Right ventricle myocardium superior (tissue), 1 donor: ENCODE data around the gene TMIGD2. TPM values are rescaled to one million over a fixed set of nuclear protein-coding genes. Genes with fewer than 3 reads are reported as not detected.
"Not testable (repeated sequence)": the region's sequence is repeated elsewhere in the genome, so short reads cannot be mapped to it uniquely, and the experiment has no call there.

Experiments used
- ATAC-seq: fragments of 200-7000 bp; cut with Tn5 transposase; one replicate; pipeline ENCODE4 v1.9.1; 2020; ENCODE audit warnings: mild to moderate bottlenecking; ENCODE audit not compliant: poor library complexity
- DNase-seq: peaks from one replicate; pipeline ENCODE4 v3.0.0-alpha.2; 2020
- intact Hi-C: fragments of 100-400 bp; cut with DNase I; formaldehyde crosslinking; loops from one replicate; pipeline ENCODE4 v1.11.2; 2022
- total RNA-seq: library from RNA; stranded (reverse); fragmentation: NEBNext Ultra II Directional; extraction: Animal tissue kit (Norgen Biotek cat#: 25700); gene quantifications from one replicate; pipeline ENCODE4 v1.2.1, GENCODE V29; 2021
- donor health status: DM: no; HTN: yes; CAD: no; lungs with severe emphysema.

The TMIGD2 gene
- total RNA-seq, 1 donor from 2014 or later = 0.24 TPM

- no peak for DNase-seq
- ATAC-seq = no peak
- intact Hi-C loops = no loop called here
Observed at GRCh38 chr19:4301590-4302242, 473 bp downstream of the TMIGD2 start.

DNA sequence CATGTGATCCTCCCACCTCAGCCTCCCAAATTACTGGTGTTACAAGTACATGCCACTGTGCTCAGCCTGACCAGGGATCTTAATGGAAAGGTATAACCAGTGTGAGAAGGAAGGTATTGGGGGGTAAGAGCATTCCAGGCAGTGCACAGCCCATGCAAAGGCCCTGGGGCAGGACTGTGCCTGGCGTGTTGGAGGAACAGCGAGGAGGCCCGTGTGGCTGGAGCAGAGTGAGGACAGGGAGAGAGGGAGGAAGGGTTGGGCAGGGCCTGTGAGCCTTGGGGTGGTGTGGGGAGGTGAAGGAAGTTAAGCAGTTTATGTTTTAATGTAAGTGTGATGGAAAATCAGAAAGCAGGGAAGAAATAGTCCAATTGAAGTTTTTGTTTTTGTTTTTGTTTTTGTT lies 1.6 kb downstream of the TMIGD2 start:
- intact Hi-C loops = no loop called here
- DNase-seq (no peak), ATAC-seq (no peak)

DNA sequence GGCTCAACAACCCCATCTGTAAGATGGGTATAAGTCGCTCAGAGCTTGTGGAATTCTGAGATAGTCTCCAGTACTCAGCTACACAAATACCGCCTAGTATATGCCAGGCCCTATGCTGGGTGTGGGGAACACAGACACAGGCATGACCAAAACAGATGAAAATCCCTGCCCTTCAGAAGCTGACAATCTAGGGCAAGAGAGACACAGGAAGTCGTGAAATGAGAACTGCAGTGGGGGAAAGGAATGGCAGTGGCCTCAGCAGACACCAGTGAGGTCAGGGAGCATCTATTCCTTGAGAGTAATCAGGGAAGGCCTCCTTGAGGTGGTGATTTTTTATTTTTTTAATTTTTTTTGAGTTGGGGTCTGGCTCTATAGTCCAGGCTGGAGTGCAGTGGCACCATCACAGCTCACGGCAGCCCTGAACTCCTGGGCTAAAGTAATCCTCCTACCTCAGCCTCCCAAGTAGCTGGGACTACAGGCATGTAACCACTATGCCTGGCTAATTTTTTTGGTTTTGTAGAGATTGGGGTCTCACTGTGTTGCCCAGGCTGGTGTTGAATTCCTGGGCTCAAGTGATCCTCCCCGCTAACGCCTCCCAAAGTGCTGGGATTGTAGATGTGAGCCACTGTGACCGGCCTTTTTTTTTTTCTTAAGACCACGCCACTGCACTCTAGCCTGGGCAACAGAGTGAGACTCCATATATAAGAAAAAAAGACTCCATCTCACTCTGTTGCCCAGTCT lies 3.2 kb downstream of the TMIGD2 start:
- ATAC-seq = no peak
- intact Hi-C loops = no loop called here
- no peak for DNase-seq

DNA sequence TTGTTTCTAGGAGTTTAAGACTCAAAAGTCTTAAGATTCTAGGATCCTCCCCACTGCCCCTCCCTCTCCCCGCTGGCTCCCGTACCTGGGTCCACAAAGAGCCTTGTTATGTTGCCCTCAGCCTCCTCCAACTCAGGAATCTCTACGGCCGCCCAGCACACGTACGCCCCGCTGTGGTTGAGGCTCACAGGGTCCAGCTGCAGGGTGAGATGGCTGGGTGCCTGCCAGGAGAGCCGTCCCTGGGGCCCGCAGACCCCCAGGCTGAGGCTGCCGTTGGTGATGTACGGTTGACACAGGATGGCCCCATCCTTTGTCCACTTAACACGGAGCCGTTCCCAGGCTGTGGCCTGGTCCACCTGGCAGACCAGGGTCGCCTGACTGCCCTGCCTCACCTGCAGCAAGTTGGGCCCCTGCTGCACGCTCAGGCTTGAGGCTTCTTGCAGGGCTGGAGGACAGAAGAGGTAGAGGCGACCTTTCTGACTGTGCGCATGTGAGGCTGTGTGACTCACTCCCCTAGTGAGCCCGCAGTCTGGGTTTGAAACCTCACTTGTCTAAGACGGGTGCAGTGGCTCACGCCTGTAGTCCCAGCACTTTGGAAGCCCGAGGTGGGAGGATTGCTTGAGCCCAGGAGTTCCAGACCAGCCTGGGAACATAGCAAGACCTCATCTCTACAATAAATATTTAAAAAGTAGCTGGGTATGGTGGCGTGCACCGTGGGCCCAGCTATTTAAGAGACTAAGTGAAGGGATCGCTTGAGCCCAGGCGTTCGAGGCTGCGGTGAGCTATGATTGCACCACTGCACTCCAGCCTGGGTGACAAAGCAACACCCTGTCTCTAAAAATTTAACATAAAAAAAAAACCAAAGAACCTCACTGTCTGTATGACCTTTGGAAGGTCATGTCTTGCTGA lies 4.0 kb downstream of the TMIGD2 start:
- intact Hi-C loops = no loop called here
- no peak for ATAC-seq

GRCh38 chr19:4295972-4296771 lies 6.0 kb downstream of the TMIGD2 start:
- ATAC-seq = no peak
- intact Hi-C loops = no loop called here
- DNase-seq = no peak

More for the DNA sequence above, 4.0 kb downstream of the TMIGD2 start:
- DNase-seq = no peak

- ATAC-seq (no peak), DNase-seq (no peak)
- intact Hi-C loops = no loop called here
Observed at GRCh38 chr19:4294389-4294788, 7.8 kb downstream of the TMIGD2 start.

DNA sequence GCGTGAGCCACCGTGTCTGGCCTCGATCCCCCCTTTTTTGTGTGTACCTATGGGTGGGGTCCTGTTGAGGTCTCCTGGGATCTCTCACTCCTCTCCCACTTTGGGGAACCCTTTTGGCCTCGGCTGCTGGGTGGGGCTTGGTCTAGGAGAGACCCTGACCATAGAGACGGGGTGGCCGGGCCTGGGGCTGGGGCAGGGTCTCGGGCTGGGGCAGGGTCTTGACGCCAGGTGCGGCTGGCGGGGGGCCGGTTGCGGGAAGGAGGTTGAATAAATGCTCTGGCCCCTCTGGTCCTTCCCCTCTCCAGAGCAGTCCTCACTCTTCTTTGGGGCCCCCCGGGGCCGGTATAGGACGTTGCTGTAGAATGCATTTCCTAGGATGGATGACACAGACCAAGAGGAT lies 9.7 kb downstream of the TMIGD2 start:
- intact Hi-C loops = no loop called here
- DNase-seq = no peak
- ATAC-seq = no peak

- no peak for DNase-seq
- intact Hi-C loops = no loop called here
- ATAC-seq = no peak
Observed at GRCh38 chr19:4291184-4291732, 10.9 kb downstream of the TMIGD2 start.

DNA sequence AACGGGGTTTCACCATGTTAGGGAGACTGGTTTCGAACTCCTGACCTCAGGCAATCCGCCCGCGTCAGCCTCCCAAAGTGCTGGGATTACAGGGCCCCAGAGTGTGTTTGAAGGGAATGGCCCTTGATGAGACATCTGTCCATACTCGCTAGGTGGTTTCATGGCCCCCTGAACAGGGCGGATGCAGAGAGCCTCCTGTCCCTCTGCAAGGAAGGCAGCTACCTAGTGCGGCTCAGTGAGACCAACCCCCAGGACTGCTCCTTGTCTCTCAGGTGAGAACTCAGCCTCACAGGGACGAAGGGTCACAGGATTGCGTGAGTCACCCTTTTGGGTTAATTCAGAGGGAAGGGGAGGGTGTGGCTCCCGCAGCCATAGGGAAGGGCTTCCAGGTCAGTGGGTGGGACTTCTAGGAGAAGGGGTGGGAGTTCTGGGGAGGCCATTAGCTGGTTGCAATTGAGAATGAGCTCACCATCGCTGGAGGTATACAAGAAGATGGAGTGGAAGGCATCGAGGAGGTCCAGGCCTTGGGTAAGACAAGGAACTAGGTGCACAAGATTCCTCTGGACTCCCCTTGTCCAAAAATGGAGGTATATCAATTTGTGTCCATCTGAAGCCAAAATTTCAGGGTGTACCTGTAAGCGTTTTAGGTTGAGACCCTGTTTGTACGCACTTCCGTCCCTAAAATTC lies 14.0 kb downstream of the TMIGD2 start:
- intact Hi-C loops = no loop called here
- no peak for ATAC-seq
- no peak for DNase-seq

GRCh38 chr19:4286141-4286540 lies 16.0 kb downstream of the TMIGD2 start:
- intact Hi-C loops, ATAC-seq, DNase-seq: not testable (repeated sequence)

DNA sequence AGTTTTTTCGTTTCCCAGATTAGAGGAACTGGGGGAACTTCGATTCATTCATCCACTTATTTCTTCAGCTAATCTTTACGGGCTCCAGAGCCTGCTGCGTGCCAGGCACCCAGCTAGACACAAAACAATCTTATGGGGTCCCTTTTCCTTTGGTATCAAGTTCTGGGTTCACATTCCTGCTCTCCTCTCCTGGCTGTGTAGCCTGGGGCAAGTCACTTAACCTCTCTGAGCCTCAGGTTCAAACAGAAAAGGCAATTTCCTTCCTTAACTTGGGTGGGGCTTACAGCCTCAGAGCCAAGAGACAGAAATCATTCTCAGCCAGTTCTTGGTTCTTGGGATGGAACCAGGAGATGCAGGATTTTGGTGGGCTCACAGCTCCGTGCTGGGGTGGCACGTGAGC lies 17.2 kb downstream of the TMIGD2 start:
- no peak for DNase-seq
- intact Hi-C loops = no loop called here
- no peak for ATAC-seq

DNA sequence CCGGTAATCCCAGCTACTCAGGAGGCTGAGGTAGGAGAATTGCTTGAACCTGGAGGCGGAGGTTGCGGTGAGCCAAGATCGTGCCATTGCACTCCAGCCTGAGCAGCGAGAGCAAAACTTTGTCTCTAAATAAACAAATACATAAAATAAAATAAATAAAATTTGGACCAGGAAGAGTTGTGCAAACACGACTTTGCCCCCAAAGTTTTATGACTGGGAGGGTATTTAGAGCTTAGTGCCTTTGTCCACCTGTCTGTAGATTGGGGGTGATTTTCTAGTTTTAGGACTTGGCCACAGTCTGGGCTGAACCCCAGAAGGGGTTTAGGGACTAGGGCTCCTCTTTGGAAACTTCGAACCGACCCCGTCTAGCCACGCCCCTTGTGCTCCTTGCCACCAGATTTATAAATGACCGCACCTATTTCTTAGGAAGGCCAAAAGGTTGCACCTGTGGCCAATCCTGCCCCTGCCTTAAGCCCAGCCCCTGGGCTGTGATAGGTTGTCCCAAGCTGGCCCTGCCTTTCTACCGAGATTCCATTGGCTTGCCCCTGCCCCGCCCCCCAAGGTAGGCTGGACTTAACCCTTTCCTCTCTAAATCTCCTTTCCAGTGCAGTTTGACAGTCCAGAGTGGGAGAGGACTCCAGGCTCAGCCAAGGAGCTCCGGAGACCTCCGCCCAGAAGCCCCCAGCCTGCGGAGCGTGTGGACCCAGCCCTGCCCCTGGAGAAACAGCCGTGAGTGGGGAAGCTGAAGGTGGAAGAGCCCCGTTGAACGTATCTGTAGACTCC lies 17.8 kb downstream of the TMIGD2 start:
- ATAC-seq (no peak), DNase-seq (no peak)

DNA sequence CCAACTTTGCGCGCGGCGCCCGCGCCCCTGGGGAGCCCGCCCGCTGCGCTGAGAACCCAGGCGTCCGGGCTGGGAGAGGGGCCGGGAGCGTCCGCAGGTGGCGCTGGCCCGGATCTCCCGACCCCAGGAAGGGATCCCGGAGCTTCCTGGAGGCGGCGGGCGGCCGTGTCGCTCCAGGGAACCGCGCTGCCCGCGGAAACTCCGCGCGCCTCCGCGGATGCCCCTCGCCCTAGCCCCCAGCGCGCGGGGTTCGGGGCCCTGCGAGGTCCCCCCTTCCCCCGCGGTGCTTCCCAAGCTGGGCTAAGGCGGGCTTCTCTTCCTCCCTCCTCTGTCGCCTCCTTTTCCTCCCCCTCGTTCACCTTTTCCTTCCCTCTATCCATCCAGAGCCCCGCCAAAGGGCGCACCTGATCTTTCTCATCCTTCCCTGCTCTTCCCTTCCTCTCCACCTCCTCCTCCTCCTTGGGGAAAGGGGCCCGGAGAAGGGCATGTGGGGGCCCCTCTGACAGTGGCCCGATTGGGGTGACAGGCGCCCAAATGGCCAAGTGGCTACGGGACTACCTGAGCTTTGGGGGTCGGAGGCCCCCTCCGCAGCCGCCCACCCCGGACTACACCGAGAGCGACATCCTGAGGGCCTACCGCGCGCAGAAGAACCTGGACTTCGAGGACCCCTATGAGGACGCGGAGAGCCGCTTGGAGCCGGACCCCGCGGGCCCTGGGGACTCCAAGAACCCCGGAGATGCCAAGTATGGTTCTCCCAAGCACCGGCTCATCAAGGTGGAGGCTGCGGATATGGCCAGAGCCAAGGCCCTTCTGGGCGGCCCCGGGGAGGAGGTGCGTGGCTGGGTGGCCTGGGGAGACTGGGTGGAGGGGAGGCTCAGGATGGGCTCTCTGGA lies 22.4 kb downstream of the TMIGD2 start:
- DNase-seq (no peak), ATAC-seq (no peak)
- intact Hi-C loops = no loop called here

More for the DNA sequence above, 17.8 kb downstream of the TMIGD2 start:
- intact Hi-C loops = no loop called here

GRCh38 chr19:4279267-4279529 lies 23.0 kb downstream of the TMIGD2 start:
- intact Hi-C loops = no loop called here
- ATAC-seq (no peak), DNase-seq (no peak)

- ATAC-seq (no peak), DNase-seq (no peak)
- intact Hi-C loops = no loop called here
Observed at GRCh38 chr19:4278419-4279266, 23.5 kb downstream of the TMIGD2 start, which contains the start of gene SHD. SHD (plus strand) TSS chr19:4279266; CDS start chr19:4280064, 798 bp downstream.
